HG03139 (cell line): Measurements from ENCODE around the gene RMC1.

Experiments
- ATAC-seq: cut with Tn5 transposase; IDR thresholded peaks from one replicate; pipeline ENCODE4 v1.9.1; 2021; ENCODE audit not compliant: unreplicated experiment

The RMC1 gene

DNA sequence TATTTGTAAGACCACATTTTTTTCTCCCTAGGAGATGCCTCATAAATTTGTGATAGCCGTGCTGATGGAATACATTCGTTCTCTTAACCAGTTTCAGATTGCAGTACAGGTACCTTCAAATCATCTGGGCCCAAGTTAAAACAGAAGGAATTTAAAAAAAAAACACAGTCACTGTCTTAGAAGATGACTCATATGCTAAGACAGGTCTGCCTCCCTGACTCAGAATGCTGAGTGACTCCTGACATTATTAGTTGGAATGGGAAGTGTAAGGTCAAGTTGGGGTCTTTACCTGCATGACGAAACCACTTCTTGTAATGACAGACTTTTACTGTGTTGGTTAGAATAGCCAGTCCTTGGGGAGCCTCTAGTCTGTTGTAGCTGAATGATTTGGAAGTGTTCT lies 26.3 kb downstream of the RMC1 start:
- ATAC-seq = no peak

- ATAC-seq = no peak
Observed at GRCh38 chr18:23530195-23530594, 26.9 kb downstream of the RMC1 start.

GRCh38 chr18:23531912-23532311 lies 28.6 kb downstream of the RMC1 start:
- ATAC-seq = no peak

GRCh38 chr18:23532848-23533247 lies 29.5 kb downstream of the RMC1 start:
- no peak for ATAC-seq

DNA sequence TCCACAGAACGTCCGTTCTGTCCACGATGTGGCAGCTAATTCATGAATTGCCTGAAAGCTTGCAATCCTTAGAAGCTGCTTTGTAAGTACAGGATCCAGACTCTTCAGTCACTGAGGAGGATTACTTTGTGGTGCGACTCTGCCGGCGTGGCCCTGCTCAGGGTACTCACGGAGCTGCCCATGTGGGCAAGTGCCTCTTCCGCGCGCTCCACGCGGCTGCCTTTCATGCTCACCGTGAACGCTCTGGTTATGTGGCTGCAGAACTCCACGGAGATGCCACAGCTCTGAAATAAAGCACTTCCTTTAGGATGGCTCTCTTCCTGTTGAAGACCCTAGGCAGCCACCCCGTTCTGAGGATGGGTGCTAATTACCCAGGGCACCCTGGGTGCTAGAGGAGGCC lies 31.0 kb downstream of the RMC1 start:
- ATAC-seq = no peak

DNA sequence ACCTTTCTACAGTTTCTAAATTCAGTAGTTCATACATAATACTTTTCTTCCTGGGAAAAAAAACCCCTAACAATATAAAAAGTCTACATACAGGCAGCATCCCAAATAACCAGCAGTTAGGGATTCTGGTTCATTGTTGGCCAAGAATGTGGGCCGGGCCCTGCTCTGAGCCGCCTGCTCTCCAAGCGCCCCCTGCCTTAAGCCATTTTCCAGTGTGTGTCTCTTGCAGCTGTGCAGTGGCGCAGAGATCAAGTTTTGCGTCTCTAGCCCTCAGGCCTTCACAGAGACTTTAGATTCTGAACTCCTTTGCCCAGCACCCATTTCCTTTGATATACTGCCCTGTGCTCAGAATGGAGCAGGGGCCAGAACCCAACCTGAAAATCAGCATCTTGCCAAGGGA lies 32.9 kb downstream of the RMC1 start:
- no peak for ATAC-seq

DNA sequence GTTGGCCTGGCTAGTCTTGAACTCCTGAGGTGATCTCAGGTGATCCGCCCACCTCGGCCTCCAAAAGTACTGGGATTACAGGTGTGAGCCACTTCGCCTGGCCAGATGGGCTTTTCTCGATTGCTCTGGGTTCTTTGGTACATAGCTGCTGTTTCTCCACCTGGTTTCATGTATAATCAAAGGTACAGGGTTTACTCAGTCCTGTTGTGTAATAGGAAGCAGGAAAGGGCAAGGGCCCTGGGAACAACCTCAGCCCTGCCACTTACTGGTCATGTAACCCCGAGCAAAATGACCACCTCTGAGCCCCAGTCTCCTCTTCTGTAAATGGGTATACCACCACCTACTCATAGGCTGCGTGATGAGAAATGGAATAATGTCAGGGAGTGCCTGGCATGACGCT lies 34.0 kb downstream of the RMC1 start:
- no peak for ATAC-seq

DNA sequence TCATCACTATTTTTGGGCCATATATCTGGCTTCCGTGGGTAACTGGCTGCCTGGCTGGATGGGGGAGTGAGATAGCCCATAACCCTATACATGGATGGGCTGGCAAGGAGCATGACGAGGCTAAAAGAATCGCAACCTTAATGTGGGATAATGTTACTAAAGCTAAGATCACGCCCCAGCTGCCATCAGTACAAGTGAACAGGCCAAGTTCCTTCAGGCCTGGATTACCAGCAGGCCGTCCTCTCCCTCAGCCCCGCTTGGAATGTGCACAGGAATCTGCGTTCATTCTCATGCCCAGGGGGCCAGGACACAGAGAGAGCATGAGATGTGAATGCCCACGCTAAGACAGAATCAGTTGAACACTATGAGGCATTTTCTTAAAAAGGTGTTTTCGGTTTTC lies 34.7 kb downstream of the RMC1 start:
- no peak for ATAC-seq

DNA sequence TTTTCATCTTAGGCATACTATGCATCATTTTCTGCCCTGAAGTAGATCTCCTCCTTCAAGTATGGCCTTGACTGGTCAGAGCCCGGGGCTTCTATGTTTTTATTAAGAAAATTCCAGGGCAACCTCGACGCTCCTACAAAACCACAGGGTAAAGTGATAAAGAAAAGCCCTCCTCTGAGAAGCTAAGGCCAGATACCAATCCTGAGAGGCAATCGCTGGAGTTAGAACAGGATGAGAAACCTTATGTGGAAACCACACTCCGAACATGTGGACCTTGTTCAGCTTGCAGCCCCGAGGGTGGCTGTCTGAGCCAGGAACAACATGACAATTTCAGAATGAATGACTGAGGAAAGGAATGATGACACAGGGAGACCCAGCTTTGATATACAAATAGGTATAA lies 35.6 kb downstream of the RMC1 start:
- no peak for ATAC-seq

- no peak for ATAC-seq
Observed at GRCh38 chr18:23539296-23539695, 36.0 kb downstream of the RMC1 start.

DNA sequence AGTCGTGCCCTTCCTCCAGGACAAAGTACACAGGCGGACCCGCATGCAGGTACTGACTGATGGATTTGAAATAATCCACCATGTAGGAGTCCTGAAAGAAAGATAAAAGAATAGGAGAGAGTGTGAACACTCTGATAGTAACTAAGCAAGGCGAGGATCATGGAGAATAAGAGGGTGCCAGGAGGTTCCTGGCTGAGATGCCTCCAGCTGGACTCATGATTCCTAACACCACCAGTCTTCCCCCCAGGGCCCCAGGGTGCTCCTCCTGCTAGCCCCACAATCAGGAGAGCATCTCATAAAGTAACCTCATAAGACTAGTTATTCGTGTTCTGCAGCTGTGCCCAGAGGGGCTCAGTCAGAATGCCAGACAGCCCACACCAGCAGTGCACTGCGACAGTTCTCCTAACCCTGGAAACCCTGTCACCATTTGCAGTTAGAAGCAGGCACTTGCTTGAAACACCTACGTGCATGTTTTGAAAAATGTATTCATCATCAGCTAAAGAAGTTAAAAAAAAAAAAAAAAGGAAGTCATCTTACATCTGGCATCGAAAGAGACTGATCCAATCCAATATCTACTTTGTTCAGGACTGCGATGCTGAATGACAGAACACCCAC lies 36.7 kb downstream of the RMC1 start:
- no peak for ATAC-seq

- ATAC-seq = peak; percentile 58
Observed at GRCh38 chr18:23540867-23541266, 37.6 kb downstream of the RMC1 start.

DNA sequence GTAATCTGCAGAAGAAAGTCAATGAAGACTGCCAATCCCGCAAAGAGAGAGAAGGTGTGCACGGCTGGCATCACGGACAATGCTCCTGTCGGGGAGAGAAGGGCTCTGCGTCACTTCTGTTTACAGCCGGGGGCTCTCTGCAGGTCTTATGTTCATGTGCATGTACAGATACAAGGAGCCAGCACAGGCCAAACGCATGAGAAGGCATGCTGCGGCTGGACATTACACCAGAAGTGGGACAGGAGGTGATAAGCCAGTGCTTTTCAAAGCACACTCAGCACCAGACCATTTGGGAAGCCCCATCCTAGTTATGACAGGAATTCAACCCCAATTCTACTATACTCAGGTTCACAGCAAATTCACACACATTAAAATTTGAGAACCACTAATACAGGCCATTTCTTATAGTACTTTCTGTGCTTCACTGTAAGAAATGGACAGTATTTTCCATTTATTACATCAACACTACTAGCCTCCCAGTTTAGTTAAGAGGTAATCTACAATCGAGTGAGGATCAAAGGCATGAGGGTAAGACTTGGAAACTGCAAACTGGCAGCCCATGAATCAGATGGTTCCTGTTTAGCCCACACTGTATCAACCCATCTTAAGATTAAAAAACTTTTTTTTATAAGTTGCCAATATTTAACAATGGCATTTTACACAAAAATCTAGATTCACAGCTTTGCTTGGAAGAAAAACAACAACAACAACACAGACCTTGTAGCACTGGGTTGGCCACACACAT lies 38.2 kb downstream of the RMC1 start:
- no peak for ATAC-seq

DNA sequence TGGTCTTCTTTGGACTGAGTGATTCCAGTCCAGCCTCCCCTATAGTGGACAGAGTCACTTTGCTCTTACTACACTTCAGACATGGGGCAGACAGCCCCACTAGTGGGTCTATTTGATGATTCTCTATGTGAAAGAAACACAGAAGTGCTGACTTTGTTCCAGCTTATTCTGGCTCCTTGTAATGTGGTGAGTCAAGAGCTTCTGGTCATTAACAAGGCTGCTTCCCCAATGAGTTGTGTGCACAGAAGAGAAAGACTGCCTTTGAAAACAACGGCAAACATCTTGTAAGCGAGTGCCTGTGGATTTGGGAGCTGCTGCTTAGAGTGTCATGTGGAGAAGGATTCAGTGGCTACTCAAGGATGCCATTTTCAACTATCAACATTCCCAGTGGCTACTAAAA lies 39.1 kb downstream of the RMC1 start:
- ATAC-seq = no peak

GRCh38 chr18:23545247-23545789 lies 42.0 kb downstream of the RMC1 start:
- no peak for ATAC-seq

DNA sequence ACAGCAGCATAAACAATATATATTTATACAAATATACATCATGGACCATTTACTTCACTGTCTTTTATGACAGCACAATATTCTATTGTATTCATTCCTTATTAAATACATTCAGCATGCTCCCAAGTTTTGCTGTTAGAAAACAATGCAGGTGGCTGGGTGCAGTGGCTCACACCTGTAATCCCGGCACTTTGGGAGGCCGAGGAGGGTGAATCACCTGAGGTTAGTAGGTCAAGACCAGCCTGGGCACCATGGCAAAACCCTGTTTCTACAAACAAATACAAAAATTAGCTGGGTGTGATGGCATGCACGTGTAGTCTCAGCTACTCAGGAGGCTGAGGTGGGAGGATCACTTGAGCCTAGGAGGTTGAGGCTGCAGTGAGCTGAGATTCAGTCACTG lies 44.0 kb downstream of the RMC1 start:
- ATAC-seq = no peak

GRCh38 chr18:23547846-23548245 lies 44.5 kb downstream of the RMC1 start:
- ATAC-seq = no peak

DNA sequence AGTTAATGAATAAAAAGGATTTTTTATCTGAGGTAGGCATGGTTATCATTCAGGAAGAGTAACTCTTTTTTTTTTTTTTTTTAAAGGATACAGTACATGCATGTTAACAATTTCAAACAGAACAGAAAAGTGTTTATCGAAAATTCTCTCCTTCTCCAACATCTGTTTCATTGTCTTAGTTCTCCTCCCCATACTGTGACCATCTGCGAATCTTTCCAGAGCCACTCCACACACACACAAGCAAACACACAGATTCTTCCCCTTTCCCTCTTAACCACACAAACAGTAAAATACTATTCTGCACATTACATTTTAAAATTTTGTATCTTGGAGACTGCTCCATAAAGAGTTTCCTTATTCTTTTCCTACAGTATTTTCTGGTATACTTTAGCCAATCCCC lies 45.0 kb downstream of the RMC1 start:
- ATAC-seq = no peak

DNA sequence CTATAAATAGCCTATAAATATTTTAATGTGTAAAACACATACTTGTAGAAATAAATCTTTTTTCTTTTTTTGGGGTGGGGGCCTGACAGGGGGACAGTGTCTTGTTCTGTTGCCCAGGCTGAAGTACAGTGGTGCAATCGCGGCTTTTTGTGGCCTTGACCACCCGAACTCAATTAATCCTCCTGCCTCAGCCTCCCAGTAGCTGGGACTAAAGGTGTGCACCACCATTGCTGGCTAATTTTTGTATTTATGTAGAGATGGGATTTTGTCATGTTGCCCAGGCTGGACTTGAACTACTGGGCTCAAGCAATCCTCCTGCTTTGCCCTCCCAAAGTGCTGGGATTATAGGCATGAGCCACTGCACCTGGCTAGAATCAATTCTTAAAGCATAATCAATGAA lies 45.4 kb downstream of the RMC1 start:
- ATAC-seq = no peak

DNA sequence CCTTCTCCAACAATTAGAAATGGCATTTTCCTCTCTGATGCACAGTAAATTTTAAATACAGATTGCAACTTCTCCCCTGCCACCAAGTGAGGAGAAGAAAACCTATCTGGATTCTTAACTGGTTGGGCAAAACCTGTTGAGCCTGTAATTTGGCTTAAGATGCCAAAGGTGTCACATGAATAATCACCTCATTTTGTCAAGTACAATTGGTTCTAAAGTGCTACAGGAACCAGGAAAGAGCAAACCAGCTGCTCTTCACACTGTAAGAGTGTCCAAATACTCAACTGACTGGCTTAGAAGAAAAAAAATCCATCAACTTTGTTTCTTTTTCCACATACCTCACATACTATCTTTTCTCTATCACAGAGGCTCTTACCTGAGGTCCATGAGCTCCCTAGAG lies 47.6 kb downstream of the RMC1 start:
- no peak for ATAC-seq

GRCh38 chr18:23551978-23552377 lies 48.7 kb downstream of the RMC1 start:
- ATAC-seq = no peak

GRCh38 chr18:23552505-23552904 lies 49.2 kb downstream of the RMC1 start:
- ATAC-seq = no peak

DNA sequence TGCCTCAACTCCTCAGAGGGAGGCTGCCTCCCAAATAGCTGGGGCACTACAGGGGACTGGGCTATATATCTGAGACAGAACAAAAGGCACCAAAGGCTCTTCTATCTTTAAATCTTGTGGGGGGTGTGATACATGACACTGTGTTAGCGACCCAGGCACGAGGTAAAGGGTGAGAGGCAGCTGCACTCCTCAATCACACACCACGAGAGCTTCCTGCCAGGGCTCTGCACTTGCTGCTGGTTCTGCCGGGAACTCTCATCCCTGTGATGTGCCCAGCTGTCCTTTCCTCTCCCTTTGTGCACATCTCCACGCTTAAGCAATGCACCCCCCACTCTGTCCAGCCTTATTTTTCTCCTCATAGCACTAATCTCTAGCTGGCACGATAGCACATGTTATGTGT lies 50.6 kb downstream of the RMC1 start:
- ATAC-seq = no peak
